ENCODE measurements around the gene PIK3C2B. TPM values are rescaled to one million over a fixed set of nuclear protein-coding genes. Genes with fewer than 3 reads are reported as not detected.
"Not testable (repeated sequence)": the region's sequence is repeated elsewhere in the genome, so short reads cannot be mapped to it uniquely, and the experiment has no call there.

The PIK3C2B gene
- total RNA-seq, 1 donor from 2014 or later, result 31.8 TPM

DNA sequence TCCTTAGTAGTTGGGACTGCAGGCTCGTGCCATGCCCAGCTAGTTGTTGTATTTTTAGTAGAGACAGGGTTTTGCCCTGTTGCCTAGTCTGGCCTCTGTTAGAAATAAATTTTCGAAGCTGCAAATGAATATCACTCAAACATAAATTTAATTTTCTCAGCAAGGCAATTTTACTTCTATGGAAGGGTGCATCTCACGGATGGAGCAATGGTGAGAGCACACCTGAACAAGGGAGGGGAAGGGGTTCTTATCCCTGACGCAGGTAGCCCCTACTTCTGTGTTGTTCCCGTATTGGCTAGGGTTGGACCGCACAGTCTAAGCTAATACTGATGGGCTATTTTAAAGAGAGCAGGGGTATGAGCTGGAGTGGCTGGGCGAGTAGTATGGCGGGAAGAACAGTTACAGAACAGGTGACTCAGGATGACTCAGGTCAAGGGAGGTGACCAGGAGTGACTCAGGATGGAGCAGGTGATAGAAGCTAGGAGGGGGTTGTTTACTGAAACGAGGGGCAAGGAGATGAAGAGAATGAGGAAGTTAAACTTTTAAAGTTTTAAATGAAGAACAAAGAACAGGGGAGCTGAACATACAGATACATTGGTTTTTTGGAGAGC is 29.1 kb upstream of the PIK3C2B start:
- peaks cover 13 to 26% (median 21%) of the 10 kb centered on the region in 3 donors for H3K36me3 ChIP-seq (ENCODE audit: control insufficient read depth in 3 of 3, insufficient read depth in 3 of 3, low read length in 3 of 3)
- no peaks in the 10 kb centered on the region for H3K9me3 ChIP-seq (ENCODE audit: control insufficient read depth in 3 of 3, low read length in 3 of 3)
- H3K4me1 ChIP-seq (ENCODE audit: control insufficient read depth in 3 of 3, insufficient read depth in 3 of 3, low read length in 3 of 3), result peaks cover 12 to 17% (median 15%) of the 10 kb centered on the region in 3 donors
- no peak overlapping the region for H3K27ac ChIP-seq (ENCODE audit: low read depth, low read length)
- no peak overlapping the region for H3K9ac ChIP-seq (ENCODE audit: low read depth in 1 of 3, low read length in 3 of 3)
- no peak overlapping the region for H3K4me3 ChIP-seq (ENCODE audit: low read length in 3 of 3)
- no peaks in the 10 kb centered on the region for H3K27me3 ChIP-seq (ENCODE audit: control insufficient read depth in 3 of 3, insufficient read depth in 3 of 3, low read length in 3 of 3)

DNA sequence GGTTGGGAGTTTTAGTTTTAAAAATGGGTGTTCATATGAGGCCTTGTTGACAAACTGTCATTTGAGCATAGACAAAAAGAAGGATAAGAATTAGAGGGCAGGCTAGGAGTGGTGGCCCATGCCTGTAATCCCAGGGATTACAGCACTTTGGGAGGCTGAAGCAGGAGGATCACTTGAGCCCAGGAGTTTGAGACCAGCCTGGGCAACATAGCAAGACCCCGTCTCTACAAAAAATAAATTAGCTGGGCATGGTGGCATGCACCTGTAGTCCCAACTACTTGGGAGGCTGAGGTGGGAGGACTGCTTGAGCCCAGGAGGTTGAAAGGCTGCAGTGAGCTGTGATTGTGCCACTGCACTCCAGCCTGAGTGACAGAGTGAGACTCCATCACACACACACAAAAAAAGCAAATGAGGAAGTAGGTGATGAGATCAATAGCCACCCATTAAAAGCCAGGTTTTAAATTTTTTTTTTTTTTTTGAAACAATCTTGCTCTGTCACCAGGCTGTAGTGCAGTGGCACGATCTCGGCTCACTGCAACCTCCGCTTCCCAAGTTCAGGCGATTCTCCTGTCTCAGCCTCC is 27.4 kb upstream of the PIK3C2B start:
- peaks cover 23 to 25% (median 23%) of the 10 kb centered on the region in 3 donors for H3K4me1 ChIP-seq (ENCODE audit: control insufficient read depth in 3 of 3, insufficient read depth in 3 of 3, low read length in 3 of 3)
- peaks cover 16 to 27% (median 20%) of the 10 kb centered on the region in 3 donors for H3K36me3 ChIP-seq (ENCODE audit: control insufficient read depth in 3 of 3, insufficient read depth in 3 of 3, low read length in 3 of 3)
- H3K9ac ChIP-seq (ENCODE audit: low read depth in 1 of 3, low read length in 3 of 3); H3K4me3 ChIP-seq (ENCODE audit: low read length in 3 of 3); H3K27me3 ChIP-seq (ENCODE audit: control insufficient read depth in 3 of 3, insufficient read depth in 3 of 3, low read length in 3 of 3); H3K27ac ChIP-seq (ENCODE audit: low read depth, low read length); H3K9me3 ChIP-seq (ENCODE audit: control insufficient read depth in 3 of 3, low read length in 3 of 3): not testable (repeated sequence)

DNA sequence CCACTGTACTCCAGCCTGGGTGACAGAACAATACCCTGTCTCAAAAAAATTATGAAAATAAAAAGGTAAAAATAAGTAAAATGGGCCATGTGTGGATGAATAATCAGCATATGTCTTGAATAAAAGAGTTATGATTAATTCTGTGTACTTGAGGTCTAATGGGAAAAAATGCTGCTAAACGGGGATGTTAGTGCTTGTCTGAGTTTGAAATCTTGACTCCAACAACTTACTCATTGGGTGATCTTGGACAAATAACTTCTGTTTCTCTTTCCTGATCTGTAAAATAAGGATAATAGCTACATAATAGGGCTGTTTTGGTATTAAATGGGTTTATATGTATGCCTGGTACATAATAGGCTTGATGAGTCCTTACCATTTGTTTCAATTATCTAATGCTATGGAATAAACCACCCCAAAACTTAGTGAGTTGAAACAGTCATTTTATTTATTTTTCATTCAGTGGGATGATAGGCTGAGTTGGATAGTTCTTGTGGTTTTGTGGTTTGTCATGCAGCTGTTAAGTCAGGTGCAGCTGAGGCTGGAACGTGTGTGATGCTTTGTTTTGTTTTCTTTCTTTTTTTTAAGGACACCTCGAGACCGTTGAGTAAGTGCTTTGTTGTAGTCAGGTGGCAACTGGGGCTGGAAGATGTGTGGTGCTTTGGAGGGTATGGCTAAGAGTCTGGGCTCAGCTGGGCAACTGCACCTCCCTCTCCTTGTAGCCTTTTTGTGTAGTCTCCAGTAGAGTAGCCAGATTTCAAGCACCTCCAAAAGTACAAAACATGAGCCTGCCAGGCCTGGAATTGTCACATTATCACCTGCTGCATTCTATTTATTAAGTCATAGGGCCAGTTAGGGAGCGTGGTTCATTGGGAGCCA is 26.5 kb upstream of the PIK3C2B start:
- peaks cover 23 to 26% (median 24%) of the 10 kb centered on the region in 3 donors for H3K4me1 ChIP-seq (ENCODE audit: control insufficient read depth in 3 of 3, insufficient read depth in 3 of 3, low read length in 3 of 3)
- peak overlapping the region; percentile 33 for H3K27ac ChIP-seq (ENCODE audit: low read depth, low read length)
- no peak overlapping the region for H3K4me3 ChIP-seq (ENCODE audit: low read length in 3 of 3)
- no peaks in the 10 kb centered on the region for H3K27me3 ChIP-seq (ENCODE audit: control insufficient read depth in 3 of 3, insufficient read depth in 3 of 3, low read length in 3 of 3)
- H3K9me3 ChIP-seq (ENCODE audit: control insufficient read depth in 3 of 3, low read length in 3 of 3), result no peaks in the 10 kb centered on the region
- H3K9ac ChIP-seq (ENCODE audit: low read depth in 1 of 3, low read length in 3 of 3), result peak overlapping the region in 1 of 3 donors; percentile 27
- peaks cover 13 to 20% (median 15%) of the 10 kb centered on the region in 3 donors for H3K36me3 ChIP-seq (ENCODE audit: control insufficient read depth in 3 of 3, insufficient read depth in 3 of 3, low read length in 3 of 3)

DNA sequence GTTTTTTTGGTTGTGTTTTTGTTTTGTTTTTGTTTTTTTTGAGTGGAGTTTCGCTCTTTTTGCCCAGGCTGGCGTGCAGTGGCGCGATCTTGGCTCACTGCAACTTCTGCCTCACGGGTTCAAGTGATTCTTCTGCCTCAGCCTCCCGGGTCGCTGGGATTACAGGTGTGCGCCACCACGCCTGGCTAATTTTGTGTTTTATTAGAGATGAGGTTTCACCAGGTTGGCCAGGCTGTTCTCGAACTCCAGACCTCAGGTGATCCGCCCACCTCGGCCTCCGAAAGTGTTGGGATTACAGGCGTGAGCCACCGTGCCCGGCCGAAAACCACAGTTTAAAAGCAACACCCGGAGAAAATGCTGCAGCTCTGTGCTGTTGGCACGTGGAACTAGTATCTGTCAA is 22.8 kb upstream of the PIK3C2B start:
- peak overlapping the region; percentile 89 to 98 (median 91) for H3K4me3 ChIP-seq (ENCODE audit: low read length in 3 of 3)

DNA sequence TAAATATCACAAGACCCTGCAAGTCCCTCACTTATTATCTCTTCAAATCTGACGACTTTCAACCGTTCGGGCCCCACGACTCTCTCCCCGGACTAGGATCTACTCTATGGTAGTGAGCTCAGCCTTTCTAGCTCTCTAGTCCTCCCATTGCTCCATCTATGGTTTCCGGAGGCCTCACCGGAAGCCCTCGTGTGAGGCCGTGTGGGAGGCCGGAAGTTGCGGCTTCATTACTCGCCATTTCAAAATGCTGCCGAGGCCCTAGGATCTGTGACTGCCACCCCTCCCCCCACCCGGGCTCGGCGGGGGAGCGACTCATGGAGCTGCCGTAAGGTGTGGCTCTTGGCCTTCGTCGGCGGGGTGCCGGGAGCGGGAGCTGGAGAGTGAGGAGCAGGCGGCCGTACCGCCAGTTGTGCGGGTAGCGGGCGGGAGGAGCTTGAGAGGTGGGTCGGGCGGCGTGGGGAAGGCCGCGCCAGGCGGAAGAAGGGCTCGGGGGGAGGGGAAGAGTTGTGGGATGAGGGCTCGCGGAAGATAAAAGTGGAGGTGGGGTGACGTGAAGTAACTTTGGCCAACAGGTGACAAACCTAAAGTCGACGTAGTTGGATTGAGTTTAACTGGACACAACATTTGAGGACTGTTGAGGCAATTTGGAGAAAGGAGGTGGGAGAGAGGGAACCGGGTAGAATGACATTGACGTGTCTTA is 21.7 kb upstream of the PIK3C2B start, which contains the start of gene MDM4:
Gene MDM4 (plus strand): TSS at position 227 of the 700 bp plus-strand sequence. CDS start 9,113 bp downstream, outside the sequence.
- Histone ChIP-seq H3K27me3 (ENCODE audit: control insufficient read depth in 3 of 3, insufficient read depth in 3 of 3, low read length in 3 of 3) (no peaks in the 10 kb centered on the region), H3K4me1 (ENCODE audit: control insufficient read depth in 3 of 3, insufficient read depth in 3 of 3, low read length in 3 of 3) (peaks cover 23 to 26% (median 26%) of the 10 kb centered on the region in 3 donors), H3K9ac (ENCODE audit: low read depth in 1 of 3, low read length in 3 of 3) (peak within 1 kb of the TSS; percentile 89 to 96 (median 95)), H3K36me3 (ENCODE audit: control insufficient read depth in 3 of 3, insufficient read depth in 3 of 3, low read length in 3 of 3) (peaks cover 5 to 9% (median 8%) of the 10 kb centered on the region in 3 donors), H3K9me3 (ENCODE audit: control insufficient read depth in 3 of 3, low read length in 3 of 3) (no peaks in the 10 kb centered on the region), H3K27ac (ENCODE audit: low read depth, low read length) (peak within 1 kb of the TSS; percentile 98), H3K4me3 (ENCODE audit: low read length in 3 of 3) (peak within 1 kb of the TSS; percentile 89 to 98 (median 91))

More for the DNA sequence above, 22.8 kb upstream of the PIK3C2B start:
- H3K9ac ChIP-seq (ENCODE audit: low read depth in 1 of 3, low read length in 3 of 3); H3K27ac ChIP-seq (ENCODE audit: low read depth, low read length); H3K9me3 ChIP-seq (ENCODE audit: control insufficient read depth in 3 of 3, low read length in 3 of 3); H3K36me3 ChIP-seq (ENCODE audit: control insufficient read depth in 3 of 3, insufficient read depth in 3 of 3, low read length in 3 of 3); H3K27me3 ChIP-seq (ENCODE audit: control insufficient read depth in 3 of 3, insufficient read depth in 3 of 3, low read length in 3 of 3): not testable (repeated sequence)
- peaks cover 24 to 29% (median 26%) of the 10 kb centered on the region in 3 donors for H3K4me1 ChIP-seq (ENCODE audit: control insufficient read depth in 3 of 3, insufficient read depth in 3 of 3, low read length in 3 of 3)

DNA sequence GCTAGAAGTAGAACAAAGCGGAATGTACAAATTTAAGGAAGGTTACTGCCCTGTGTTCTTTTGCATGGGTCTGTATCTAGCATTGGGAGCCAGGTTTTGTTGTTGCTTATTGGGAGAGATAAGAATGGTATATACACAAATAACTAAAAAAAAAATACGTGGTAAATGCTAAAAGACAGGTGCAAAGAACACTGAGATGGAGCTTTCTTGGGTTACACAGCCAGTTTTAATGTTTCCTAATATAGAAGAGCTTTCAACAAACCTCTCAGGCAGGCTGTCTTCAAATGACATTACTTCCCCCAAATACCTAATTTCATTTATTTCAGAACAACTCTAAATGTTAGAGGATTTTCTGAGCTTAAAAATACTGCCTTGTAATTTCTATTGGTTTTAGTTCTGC is 20.2 kb upstream of the PIK3C2B start:
- H3K9me3 ChIP-seq (ENCODE audit: control insufficient read depth in 3 of 3, low read length in 3 of 3), result no peaks in the 10 kb centered on the region
- no peak overlapping the region for H3K9ac ChIP-seq (ENCODE audit: low read depth in 1 of 3, low read length in 3 of 3)
- H3K4me1 ChIP-seq (ENCODE audit: control insufficient read depth in 3 of 3, insufficient read depth in 3 of 3, low read length in 3 of 3), result peaks cover 13 to 18% (median 17%) of the 10 kb centered on the region in 3 donors
- no peak overlapping the region for H3K27ac ChIP-seq (ENCODE audit: low read depth, low read length)
- H3K27me3 ChIP-seq (ENCODE audit: control insufficient read depth in 3 of 3, insufficient read depth in 3 of 3, low read length in 3 of 3), result no peaks in the 10 kb centered on the region
- peaks cover 5 to 9% (median 8%) of the 10 kb centered on the region in 3 donors for H3K36me3 ChIP-seq (ENCODE audit: control insufficient read depth in 3 of 3, insufficient read depth in 3 of 3, low read length in 3 of 3)
- no peak overlapping the region for H3K4me3 ChIP-seq (ENCODE audit: low read length in 3 of 3)

DNA sequence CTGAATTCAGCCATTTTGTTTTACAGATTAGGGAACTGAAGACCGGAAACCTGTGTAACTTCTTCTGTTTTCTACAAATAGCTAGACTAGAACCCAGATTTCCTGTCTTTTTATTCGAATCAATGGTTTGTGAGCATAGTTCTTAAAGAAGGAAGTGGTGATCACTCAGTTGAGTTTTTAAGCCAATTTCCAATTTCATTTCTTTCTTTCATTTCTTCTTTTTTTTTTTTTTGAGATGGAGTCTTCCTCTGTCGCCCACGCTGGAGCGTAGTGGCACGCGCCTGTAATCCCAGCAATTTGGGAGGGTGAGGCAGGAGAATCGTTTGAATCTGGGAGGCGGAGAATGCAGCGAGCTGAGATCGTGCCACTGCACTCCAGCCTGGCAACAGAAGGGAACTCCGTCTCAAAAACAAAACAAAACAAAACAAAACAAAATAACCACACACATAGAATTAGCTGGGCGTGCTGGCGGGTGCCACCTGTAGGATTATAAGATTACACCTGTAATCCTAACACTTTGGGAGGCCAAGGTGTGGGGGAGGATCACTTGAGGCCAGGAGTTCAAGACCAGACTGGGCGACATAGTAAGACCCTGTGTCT is 18.6 kb upstream of the PIK3C2B start:
- H3K4me3 ChIP-seq (ENCODE audit: low read length in 3 of 3), result no peak overlapping the region
- H3K27me3 ChIP-seq (ENCODE audit: control insufficient read depth in 3 of 3, insufficient read depth in 3 of 3, low read length in 3 of 3), result no peaks in the 10 kb centered on the region
- H3K27ac ChIP-seq (ENCODE audit: low read depth, low read length), result peak overlapping the region; percentile 0
- H3K36me3 ChIP-seq (ENCODE audit: control insufficient read depth in 3 of 3, insufficient read depth in 3 of 3, low read length in 3 of 3), result peaks cover under 1 to 5% (median 4%) of the 10 kb centered on the region in 3 donors
- H3K9ac ChIP-seq (ENCODE audit: low read depth in 1 of 3, low read length in 3 of 3), result no peak overlapping the region
- peaks cover 10 to 16% (median 11%) of the 10 kb centered on the region in 3 donors for H3K4me1 ChIP-seq (ENCODE audit: control insufficient read depth in 3 of 3, insufficient read depth in 3 of 3, low read length in 3 of 3)
- H3K9me3 ChIP-seq (ENCODE audit: control insufficient read depth in 3 of 3, low read length in 3 of 3), result no peaks in the 10 kb centered on the region

DNA sequence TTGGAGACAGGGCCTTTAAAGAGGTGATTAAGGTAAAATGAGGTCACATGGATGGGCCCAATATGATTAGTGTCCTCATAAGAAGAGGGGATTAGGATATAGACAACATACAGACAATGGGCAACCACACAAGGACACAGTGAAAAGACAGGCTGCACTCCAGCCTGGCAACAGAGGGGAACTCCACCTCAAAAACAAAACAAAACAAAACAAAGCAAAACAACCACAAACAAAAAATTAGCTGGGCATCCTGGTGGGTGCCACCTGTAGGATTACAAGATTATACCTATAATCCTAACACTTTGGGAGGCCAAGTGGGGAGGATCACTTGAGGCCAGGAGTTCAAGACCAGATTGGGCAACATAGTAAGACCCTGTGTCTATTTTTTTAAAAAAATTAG is 16.8 kb upstream of the PIK3C2B start:
- no peaks in the 10 kb centered on the region for H3K27me3 ChIP-seq (ENCODE audit: control insufficient read depth in 3 of 3, insufficient read depth in 3 of 3, low read length in 3 of 3)
- H3K27ac ChIP-seq (ENCODE audit: low read depth, low read length), result no peak overlapping the region
- no peak overlapping the region for H3K4me3 ChIP-seq (ENCODE audit: low read length in 3 of 3)
- no peaks in the 10 kb centered on the region for H3K36me3 ChIP-seq (ENCODE audit: control insufficient read depth in 3 of 3, insufficient read depth in 3 of 3, low read length in 3 of 3)
- H3K9ac ChIP-seq (ENCODE audit: low read depth in 1 of 3, low read length in 3 of 3), result no peak overlapping the region
- H3K9me3 ChIP-seq (ENCODE audit: control insufficient read depth in 3 of 3, low read length in 3 of 3), result no peaks in the 10 kb centered on the region
- peaks cover 0 to 11% (median 9%) of the 10 kb centered on the region in 3 donors for H3K4me1 ChIP-seq (ENCODE audit: control insufficient read depth in 3 of 3, insufficient read depth in 3 of 3, low read length in 3 of 3)

DNA sequence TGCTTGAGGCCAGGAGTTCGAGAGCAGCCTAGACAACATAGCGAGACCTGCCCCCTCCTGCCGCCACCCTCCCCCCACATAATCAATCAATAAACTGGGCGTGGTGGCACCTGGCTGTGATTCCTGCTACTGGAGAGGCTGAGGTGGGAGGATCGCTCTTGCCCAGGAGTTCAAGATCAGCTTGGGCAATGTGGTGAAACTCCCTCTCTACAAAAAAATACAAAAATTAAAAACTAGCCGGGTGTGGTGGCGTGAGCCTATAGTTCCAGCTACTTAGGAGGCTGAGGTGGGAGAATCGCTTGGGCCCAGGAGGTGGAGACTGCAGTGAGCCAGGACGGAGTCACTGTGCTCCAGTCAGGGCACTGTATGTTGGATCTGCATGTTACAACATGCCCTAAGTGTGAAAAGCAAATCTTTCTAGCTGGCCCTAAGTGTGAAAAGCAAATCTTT is 14.6 kb upstream of the PIK3C2B start:
- Histone ChIP-seq H3K27me3 (ENCODE audit: control insufficient read depth in 3 of 3, insufficient read depth in 3 of 3, low read length in 3 of 3) (no peaks in the 10 kb centered on the region), H3K9me3 (ENCODE audit: control insufficient read depth in 3 of 3, low read length in 3 of 3) (no peaks in the 10 kb centered on the region), H3K4me3 (ENCODE audit: low read length in 3 of 3) (no peak overlapping the region), H3K27ac (ENCODE audit: low read depth, low read length) (no peak overlapping the region), H3K36me3 (ENCODE audit: control insufficient read depth in 3 of 3, insufficient read depth in 3 of 3, low read length in 3 of 3) (no peaks in the 10 kb centered on the region), H3K9ac (ENCODE audit: low read depth in 1 of 3, low read length in 3 of 3) (no peak overlapping the region), H3K4me1 (ENCODE audit: control insufficient read depth in 3 of 3, insufficient read depth in 3 of 3, low read length in 3 of 3) (peaks cover 0 to 13% (median 5%) of the 10 kb centered on the region in 3 donors)

Data from skeletal muscle tissue (tissue), 4 donors.